Erythroblast (primary cell): Measurements from ENCODE around the gene FARP1.

Experiments used
- DNase-seq, 2 experiments: peaks; one replicate each; lab custom pipeline; 2025; lab: John Stamatoyannopoulos, UW
- GATA1 ChIP-seq: IDR thresholded peaks from 2 replicates; pipeline ENCODE4 v1.6.1; 2011; ENCODE audit warnings: low read depth, mild to moderate bottlenecking, control low read depth, low read length, moderate library complexity
- POLR2A ChIP-seq: IDR thresholded peaks from 2 replicates; pipeline ENCODE4 v1.6.1; 2011; ENCODE audit warnings: mild to moderate bottlenecking, low read length

The FARP1 gene

DNA sequence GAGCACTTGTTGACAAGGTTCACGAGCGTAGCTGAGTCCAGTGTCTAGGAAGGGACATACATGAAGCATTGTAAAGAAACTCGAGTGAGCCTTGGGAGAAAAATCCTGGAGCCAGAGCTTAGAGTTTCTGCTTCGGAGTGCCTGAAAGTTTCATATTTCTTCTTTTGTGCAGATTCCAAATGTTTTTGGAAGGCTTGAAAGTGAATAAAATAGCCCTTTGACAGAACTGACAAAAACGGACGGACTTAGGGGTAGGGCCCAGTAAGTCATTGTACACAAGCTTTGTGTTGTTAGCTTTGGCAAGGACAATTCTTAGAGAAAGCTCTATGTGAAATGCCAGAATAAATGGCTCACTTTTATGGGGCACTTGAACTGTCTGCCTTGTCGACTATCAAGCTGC is 31.4 kb downstream of the FARP1 start:
- no peak for DNase-seq
- TF ChIP-seq POLR2A (no peak), GATA1 (no peak)

GRCh38 chr13:98175043-98175442 is 32.1 kb downstream of the FARP1 start:
- DNase-seq = no peak
- no peak for TF ChIP-seq GATA1
- no peak for TF ChIP-seq POLR2A

DNA sequence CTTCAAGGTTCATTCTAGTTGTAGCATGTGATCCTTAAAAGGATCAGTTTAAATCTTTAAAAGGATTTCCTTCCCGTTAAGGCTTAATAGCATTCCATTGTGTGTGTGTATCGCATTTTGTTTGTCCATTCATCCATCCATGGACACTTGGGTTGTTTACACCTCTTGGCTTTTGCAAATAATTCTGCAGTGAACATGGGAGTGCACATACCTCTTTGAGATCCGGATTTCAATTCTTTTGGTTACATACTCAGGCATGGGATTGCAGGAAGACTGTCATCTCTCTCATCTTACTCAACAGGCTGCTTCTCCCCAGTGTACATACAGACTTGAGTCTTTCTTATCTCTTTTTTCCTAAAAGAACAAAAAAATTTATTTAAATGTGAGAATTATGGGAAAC is 32.9 kb downstream of the FARP1 start:
- TF ChIP-seq POLR2A = no peak
- TF ChIP-seq GATA1 = no peak

DNA sequence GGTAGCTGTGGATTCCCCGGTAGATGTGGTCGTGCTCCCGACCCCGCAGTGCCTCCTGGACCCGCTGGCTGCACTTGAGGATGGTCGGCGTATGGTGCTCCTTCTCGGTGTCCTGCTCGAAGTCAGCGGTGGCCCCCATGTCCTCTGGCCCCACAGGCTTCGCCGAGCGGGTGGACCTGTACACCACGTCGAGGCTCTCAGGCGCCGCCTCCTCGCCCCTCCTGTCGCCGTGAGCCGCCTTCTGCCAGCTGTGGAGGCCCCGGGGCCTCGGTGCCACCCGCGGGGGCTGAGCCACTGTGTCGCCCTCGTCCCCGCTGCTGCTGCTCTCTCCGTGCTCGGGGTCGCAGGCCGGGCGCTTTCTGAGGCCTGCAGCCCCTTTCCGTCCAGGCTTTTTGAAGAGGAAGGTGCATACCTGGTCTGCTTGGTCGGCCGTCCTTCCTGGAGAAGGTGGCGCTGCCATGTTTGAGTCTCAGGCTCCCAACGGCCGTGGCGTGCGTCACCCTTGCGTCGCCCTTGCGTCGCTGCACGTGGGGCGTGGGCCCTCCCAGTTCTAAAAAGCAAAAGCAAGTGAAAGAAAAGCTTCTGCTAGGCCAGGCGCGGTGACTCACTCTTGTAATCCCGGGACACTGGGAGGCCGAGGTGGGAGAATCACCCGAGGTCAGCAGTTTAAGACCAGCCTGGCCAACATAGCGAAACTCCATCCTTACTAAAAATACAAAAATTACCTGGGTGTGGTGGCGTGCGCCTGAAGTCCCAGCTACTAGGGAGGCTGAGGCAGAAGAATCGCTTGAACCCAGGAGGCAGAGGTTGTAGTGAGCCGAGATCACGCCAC is 34.1 kb downstream of the FARP1 start, which contains the start of gene RNF113B:
RNF113B (minus strand) TSS at position 493 of the 832 bp plus-strand sequence; CDS start at position 460, 33 bp downstream.
- no peak for DNase-seq
- no peak for TF ChIP-seq GATA1
- no peak for TF ChIP-seq POLR2A

More for the DNA sequence above, 32.9 kb downstream of the FARP1 start:
- no peak for DNase-seq

DNA sequence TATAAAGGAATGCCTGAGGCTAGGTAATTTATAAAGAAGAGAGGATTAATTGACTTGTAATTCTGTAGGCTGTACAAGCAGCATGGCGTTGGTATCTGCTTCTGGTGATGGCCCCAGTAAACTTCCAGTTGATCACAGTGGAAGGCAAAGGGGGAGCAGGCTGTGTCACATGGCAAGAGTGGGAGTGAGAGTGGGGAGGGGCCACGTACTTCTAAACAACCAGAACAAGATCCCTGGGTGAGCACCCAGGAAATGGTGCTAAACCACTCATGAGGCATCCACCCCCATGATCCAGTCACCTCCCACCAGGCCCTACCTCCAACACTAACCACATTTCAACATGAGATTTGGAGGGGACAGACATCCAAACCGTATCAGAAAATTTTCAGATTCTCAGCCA is 37.2 kb downstream of the FARP1 start:
- DNase-seq = no peak
- TF ChIP-seq POLR2A (no peak), GATA1 (no peak)

DNA sequence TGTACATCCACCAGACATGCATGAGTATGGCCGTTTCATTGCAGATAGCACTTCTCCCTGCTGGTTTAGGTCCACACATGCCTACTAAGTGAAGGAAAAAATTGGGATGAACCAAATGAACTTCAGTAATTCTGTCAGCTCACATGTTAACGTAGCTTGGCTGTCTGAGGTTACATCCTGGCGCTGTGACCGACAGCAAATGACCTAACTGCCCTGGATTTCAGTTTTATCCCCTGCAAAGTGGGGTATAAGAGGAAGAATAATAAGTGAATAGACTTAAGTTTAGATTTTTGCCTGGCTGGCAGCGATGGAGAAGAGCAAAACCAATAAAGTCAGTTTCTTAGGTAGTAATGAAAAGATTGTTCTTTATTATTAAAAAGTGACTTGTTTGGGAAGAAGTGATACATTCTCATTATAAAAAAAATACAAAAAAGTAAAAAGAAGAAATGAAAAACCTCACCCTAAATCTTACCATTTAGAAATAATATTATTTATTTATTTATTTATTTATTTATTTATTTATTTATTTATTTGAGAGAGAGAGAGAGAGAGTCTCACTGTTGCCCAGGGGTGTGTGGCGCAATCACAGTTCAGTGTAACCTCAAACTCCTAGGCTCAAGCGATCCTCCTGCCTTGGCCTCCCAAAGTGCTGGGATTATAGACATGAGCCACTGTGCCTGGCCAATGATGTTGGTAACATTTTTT is 38.4 kb downstream of the FARP1 start:
- DNase-seq = no peak
- TF ChIP-seq POLR2A (no peak), GATA1 (no peak)

- DNase-seq = no peak
These were observed 39.3 kb downstream of the FARP1 start for GRCh38 chr13:98182153-98182552.

DNA sequence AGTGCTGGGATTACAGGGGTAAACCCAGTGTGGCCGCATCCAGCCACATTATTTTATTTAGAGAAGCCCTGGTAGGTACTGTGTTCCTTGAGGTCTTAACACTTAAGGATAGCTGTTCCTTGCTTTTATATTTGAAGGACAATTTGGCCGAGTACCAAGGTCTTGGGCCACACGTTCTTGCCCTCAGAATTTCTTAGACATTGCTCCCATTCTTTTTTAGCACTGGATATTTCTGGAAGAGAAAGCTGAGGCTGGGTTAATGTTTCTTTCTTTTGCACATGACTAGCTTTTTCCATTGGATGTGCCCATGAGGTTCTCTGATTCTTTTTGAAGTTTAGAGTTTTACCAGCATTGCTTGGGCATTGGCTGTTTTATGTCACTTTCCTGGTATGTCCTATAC is 39.7 kb downstream of the FARP1 start:
- DNase-seq = no peak
- no peak for TF ChIP-seq POLR2A

More at GRCh38 chr13:98182153-98182552, 39.3 kb downstream of the FARP1 start:
- TF ChIP-seq POLR2A = no peak
- TF ChIP-seq GATA1 = no peak

GRCh38 chr13:98184792-98185191 is 41.9 kb downstream of the FARP1 start:
- DNase-seq = no peak
- TF ChIP-seq GATA1 (no peak), POLR2A (no peak)

GRCh38 chr13:98187155-98187964 is 44.5 kb downstream of the FARP1 start:
- TF ChIP-seq POLR2A = no peak
- no peak for TF ChIP-seq GATA1
- peak in 1 of 2 experiments; percentile 16 for DNase-seq

DNA sequence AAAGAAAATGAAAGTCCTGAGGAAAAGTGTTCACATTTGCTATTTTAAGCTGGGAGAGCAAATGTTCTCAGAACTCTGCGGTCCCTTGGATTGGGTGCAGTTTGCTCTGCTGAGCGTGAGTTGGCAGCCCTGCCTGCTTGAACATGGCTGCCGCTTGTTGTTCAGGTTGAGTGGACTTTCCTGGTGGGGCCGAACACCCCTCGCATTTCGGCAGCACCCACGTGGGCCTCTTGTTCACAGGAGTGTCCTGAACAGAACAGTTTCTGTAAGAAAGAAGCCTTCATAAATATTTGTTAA is 45.0 kb downstream of the FARP1 start:
- no peak for TF ChIP-seq GATA1
- no peak for TF ChIP-seq POLR2A
- DNase-seq = no peak

DNA sequence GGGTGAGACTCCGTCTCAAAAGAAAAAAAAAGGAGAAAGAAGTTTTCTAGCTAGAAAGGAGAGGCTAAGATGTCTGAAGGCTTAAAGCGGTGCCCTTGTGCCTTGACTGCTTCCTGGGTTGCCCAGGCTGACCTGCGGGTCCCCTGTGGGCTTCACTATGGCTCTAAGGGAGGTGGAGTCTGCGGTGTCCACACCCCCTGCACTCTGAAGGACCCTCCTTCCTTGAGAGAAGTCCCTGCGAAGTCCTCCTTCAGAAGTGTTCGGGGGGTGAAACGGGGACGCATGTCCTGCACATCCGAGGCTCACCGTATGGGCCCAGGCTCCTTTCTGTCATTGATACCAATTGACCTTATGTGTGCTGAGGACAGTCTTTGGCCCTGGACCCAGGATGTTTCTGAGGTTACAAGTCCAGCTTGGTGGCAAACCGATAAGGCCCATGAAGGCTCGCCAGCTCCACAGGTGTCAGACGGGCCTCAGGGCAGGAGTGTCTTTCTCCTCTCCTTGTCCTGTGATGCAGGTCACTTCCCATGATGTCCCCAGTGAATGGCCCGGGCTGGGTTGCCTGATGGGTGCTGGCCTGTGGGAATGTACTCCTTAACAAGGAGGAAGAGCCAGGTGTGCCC is 45.8 kb downstream of the FARP1 start:
- TF ChIP-seq POLR2A = no peak
- TF ChIP-seq GATA1 = no peak
- DNase-seq = no peak

DNA sequence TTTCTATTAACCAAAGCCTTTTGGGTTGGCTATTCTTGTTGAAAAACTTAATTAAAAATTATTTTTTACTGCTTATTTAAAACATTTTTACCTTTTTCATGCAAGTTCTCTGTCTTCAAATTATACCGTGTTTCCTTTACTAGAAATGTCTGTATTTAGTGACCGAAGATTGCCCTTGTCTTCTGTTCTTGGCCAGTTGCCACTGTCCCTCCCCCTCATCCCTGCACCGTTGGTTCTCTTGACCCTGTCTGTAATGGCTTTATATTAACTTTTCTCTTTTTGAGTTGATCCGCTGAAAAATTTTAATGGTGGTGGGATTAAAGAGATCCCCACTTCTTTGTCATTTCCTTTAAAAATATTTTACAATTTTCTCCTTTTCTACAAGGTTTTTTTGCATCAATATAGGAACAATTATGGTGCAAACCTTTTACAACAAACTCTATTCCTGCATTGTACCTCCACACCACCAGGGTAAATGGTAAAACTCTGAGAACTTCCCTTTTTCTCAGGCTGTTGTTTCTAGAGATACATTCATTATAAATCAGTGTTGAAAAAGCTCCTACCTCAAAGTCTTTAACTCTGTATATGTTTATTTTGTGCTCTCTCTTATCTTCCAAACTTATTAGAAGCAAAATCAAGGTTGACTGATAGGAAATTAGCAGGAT is 47.1 kb downstream of the FARP1 start:
- no peak for DNase-seq
- TF ChIP-seq GATA1 = no peak
- no peak for TF ChIP-seq POLR2A

- DNase-seq = no peak
- TF ChIP-seq GATA1 = no peak
- no peak for TF ChIP-seq POLR2A
These were observed 48.1 kb downstream of the FARP1 start for GRCh38 chr13:98190889-98191444.
